ENCODE results near the gene SARS1. TPM values are rescaled to one million over a fixed set of nuclear protein-coding genes. Genes with fewer than 3 reads are reported as not detected.

Gene SARS1
- total and polyA plus RNA-seq, 2 of the 13 experiments (the other 11 are each of a cell fraction or from before 2014, with no cell fraction given): 103 to 134 TPM

GRCh38 chr1:109277434-109278204 lies 63.9 kb downstream of the SARS1 start (continued):
- TF ChIP-seq CSRNP2 (CRISPR knock-in tag; conservative IDR thresholded peaks at IDR 0.05; ENCODE audit: low read depth) (no peak), ZNF160 (CRISPR knock-in tag; IDR thresholded peaks at IDR 0.05) (no peak), SRY (CRISPR knock-in tag; IDR thresholded peaks at IDR 0.05) (no peak), ZNF530 (CRISPR knock-in tag; IDR thresholded peaks at IDR 0.05; ENCODE audit: low read depth) (no peak), ZBTB10 (CRISPR knock-in tag; IDR thresholded peaks at IDR 0.05; ENCODE audit: borderline replicate concordance) (no peak), ZNF24 (IDR thresholded peaks at IDR 0.05) (no peak), SPEN (CRISPR knock-in tag; IDR thresholded peaks at IDR 0.05; ENCODE audit: low read depth) (no peak), ZNF121 (CRISPR knock-in tag; IDR thresholded peaks at IDR 0.05) (no peak), TBL1XR1 (IDR thresholded peaks at IDR 0.05; ENCODE audit: borderline replicate concordance, low read length, partially characterized antibody) (no peak), POGZ (CRISPR knock-in tag; IDR thresholded peaks at IDR 0.05) (peak; percentile 57; the same call in 1 of the 2 replicates), SALL2 (CRISPR knock-in tag; IDR thresholded peaks at IDR 0.05) (no peak), TOE1 (CRISPR knock-in tag; IDR thresholded peaks at IDR 0.05) (no peak), ZBTB20 (CRISPR knock-in tag; IDR thresholded peaks at IDR 0.05; ENCODE audit: borderline replicate concordance, low read depth) (no peak; the same call in 1 of the 2 replicates), ZNF770 (CRISPR knock-in tag; IDR thresholded peaks at IDR 0.05) (no peak; the same call in 1 of the 2 replicates), ZNF7 (CRISPR knock-in tag; IDR thresholded peaks at IDR 0.05) (no peak), ZSCAN29 (CRISPR knock-in tag; conservative IDR thresholded peaks at IDR 0.05) (no peak), SATB2 (CRISPR knock-in tag; IDR thresholded peaks at IDR 0.05) (no peak), TP53 (CRISPR knock-in tag; conservative IDR thresholded peaks at IDR 0.05) (no peak), AFF4 (CRISPR knock-in tag; IDR thresholded peaks at IDR 0.05) (no peak), SMC3 (IDR thresholded peaks at IDR 0.05; ENCODE audit: low read length) (peak; percentile 94)

Measured in HepG2 (cell line).